ENCODE results near the gene EIF4G3. TPM values are rescaled to one million over a fixed set of nuclear protein-coding genes. Genes with fewer than 3 reads are reported as not detected.
"Not testable (repeated sequence)": the region's sequence is repeated elsewhere in the genome, so short reads cannot be mapped to it uniquely, and the experiment has no call there.

EIF4G3 gene
- total RNA-seq, 4 donors from 2014 or later: 42.1 to 63.2 (median 43.5) TPM

DNA sequence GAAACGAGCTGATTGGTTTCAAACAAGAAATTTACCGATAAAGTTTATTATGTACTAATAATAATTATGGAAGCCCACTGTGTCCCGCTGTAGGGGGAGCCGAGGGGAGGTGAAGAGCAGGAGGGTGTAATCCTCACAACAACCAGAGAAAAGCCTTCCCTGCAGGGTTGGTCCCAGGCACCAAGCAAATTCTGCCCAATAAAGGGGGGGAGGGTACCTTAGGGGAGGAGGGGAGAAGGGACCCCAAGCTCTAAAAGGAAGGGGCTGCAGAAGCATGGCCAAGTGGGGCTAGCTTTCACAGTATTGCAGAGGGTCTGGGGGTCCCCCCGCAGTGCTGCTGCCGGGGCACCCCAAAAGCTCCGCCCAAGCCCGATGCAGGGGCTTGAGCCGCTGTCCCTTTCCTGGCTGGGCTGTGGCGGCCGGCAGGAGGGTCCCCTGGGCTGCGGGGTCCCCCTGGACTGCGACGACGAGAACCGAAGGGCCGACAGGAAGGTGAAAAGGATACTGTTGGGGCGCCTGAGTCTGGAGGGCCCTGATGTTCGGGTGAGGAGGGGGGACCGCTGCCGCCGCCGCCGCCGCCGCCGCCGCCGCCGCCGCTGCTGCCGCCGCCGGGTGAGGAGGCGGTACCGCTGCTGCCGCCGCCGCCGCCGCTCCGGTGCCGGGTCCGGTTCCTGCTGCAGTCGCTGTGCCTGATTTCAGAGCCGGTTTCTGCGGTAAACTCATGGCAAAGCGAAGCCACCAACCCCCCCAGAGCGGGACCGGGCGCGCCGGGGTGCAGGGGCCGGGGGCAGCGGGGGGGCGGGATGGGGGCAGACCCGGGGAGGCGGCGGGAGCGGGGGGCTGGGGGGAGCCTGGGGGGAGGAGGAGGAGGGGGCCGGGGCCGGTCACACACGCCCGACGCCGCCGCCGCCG, 771 bp downstream of the EIF4G3 start:
- Histone ChIP-seq H3K9me3 (no peaks in the 10 kb centered on the region), H3K27ac (peak overlapping the region; percentile 91 to 97 (median 94)), H3K36me3 (peaks cover 0 to 5% of the 10 kb centered on the region in 2 donors), H3K4me1 (peaks cover 30 to 31% of the 10 kb centered on the region in 2 donors), H3K4me3 (peak overlapping the region; percentile 65 to 99 (median 94)), H3K27me3 (no peaks in the 10 kb centered on the region)
- ATAC-seq: peak; percentile 22 to 23
- TF ChIP-seq, protein P1, sequence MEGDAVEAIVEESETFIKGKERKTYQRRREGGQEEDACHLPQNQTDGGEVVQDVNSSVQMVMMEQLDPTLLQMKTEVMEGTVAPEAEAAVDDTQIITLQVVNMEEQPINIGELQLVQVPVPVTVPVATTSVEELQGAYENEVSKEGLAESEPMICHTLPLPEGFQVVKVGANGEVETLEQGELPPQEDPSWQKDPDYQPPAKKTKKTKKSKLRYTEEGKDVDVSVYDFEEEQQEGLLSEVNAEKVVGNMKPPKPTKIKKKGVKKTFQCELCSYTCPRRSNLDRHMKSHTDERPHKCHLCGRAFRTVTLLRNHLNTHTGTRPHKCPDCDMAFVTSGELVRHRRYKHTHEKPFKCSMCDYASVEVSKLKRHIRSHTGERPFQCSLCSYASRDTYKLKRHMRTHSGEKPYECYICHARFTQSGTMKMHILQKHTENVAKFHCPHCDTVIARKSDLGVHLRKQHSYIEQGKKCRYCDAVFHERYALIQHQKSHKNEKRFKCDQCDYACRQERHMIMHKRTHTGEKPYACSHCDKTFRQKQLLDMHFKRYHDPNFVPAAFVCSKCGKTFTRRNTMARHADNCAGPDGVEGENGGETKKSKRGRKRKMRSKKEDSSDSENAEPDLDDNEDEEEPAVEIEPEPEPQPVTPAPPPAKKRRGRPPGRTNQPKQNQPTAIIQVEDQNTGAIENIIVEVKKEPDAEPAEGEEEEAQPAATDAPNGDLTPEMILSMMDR (IDR thresholded peaks at IDR 0.05 in 4 of 5, conservative IDR thresholded peaks at IDR 0.05 in 1 of 5): no peak
- no peak for TF ChIP-seq POLR2A (IDR thresholded peaks at IDR 0.05)
- intact Hi-C loops (cut with DNase I; ENCODE audit: low total_unique reads): loop anchor here (1.0 to 5.0 kb wide), 2 partner anchors 184 to 389 kb away; partner anchors contain the start of gene HP1BP3
- peak; percentile 6 to 33 for DNase-seq
- in situ Hi-C loops (cut with MboI; ENCODE audit: low sequenced_read_pairs in 4 of 4): loop anchor here in 3 of 4 donors (5.0 to 25.0 kb wide), 3 partner anchors 189 to 314 kb away; no protein-coding TSS in a partner anchor

DNA sequence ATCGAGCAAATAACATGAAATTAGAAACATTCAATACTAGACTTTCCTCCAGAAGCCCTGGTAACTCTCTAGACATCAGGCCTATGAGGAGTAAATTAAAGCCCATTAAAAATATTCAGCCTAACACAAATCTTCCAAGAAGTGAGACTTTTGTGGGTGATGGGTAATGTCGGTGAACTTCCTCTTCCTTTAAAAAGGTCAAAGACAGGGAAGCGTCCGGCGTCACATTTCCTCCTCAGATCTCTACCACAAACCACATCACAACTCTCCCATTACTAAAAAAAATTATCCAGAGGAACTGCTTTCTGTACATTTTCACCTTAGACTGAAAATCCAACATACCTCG, 1.4 kb downstream of the EIF4G3 start:
- H3K27ac ChIP-seq: peak overlapping the region; percentile 91 to 97 (median 94)
- in situ Hi-C loops (cut with MboI; ENCODE audit: low sequenced_read_pairs in 4 of 4) (loop anchor here in 3 of 4 donors (5.0 to 25.0 kb wide), 3 partner anchors 188 to 313 kb away; no protein-coding TSS in a partner anchor), intact Hi-C loops (cut with DNase I; ENCODE audit: low total_unique reads) (loop anchor here (1.0 to 5.0 kb wide), 2 partner anchors 183 to 388 kb away; partner anchors contain the start of gene HP1BP3)
- peaks cover 0 to 5% of the 10 kb centered on the region in 2 donors for H3K36me3 ChIP-seq
- ATAC-seq: peak in 1 of 2 donors; percentile 25
- no peaks in the 10 kb centered on the region for H3K27me3 ChIP-seq
- peak; percentile 32 to 48 for DNase-seq
- H3K4me3 ChIP-seq: peak overlapping the region; percentile 65 to 99 (median 94)
- TF ChIP-seq, protein P1 (IDR thresholded peaks at IDR 0.05 in 4 of 5, conservative IDR thresholded peaks at IDR 0.05 in 1 of 5): no peak
- no peak for TF ChIP-seq POLR2A (IDR thresholded peaks at IDR 0.05)
- H3K4me1 ChIP-seq: peaks cover 33 to 36% of the 10 kb centered on the region in 2 donors
- H3K9me3 ChIP-seq: no peaks in the 10 kb centered on the region

DNA sequence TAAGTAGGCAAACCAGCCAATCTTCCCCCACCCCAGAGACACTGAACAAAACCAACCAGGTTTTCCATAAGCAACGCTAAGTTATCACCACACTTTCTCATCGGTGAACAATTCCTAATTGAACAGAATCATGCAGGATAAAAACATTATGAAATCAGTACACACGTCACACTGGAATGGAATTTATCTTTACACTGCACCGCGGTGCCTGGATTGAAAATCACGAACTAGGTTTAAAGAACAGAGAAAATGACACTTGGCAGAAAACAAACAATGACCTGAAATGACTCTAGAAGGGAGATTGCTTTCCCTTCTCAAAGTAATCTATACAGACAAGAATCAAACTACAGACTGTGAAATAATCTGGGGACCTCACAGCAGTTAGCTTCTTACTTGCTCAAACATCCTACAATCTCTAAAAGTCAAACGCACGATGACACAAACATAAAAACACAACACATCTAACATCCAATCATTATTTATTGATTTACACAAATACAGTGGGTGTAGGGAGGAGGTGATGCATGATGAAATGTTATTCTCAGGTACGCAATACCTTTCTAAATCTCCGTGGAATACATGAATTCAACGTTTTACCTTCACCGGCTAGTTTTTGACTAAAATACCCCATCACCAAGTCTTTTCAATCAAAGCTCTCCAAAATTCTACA, 1.9 kb downstream of the EIF4G3 start:
- peak overlapping the region; percentile 91 to 97 (median 94) for H3K27ac ChIP-seq
- H3K4me3 ChIP-seq: peak overlapping the region; percentile 65 to 99 (median 94)
- TF ChIP-seq, protein P1 (IDR thresholded peaks at IDR 0.05 in 4 of 5, conservative IDR thresholded peaks at IDR 0.05 in 1 of 5): no peak
- no peak for TF ChIP-seq POLR2A (IDR thresholded peaks at IDR 0.05)
- H3K9me3 ChIP-seq: no peaks in the 10 kb centered on the region
- no peaks in the 10 kb centered on the region for H3K27me3 ChIP-seq
- intact Hi-C loops (cut with DNase I; ENCODE audit: low total_unique reads) (loop anchor here (1.0 to 5.0 kb wide), 2 partner anchors 182 to 387 kb away; partner anchors contain the start of gene HP1BP3), in situ Hi-C loops (cut with MboI; ENCODE audit: low sequenced_read_pairs in 4 of 4) (loop anchor here in 3 of 4 donors (5.0 to 25.0 kb wide), 3 partner anchors 187 to 312 kb away; no protein-coding TSS in a partner anchor)
- ATAC-seq: no peak
- peaks cover 0 to 5% of the 10 kb centered on the region in 2 donors for H3K36me3 ChIP-seq
- peaks cover 33 to 36% of the 10 kb centered on the region in 2 donors for H3K4me1 ChIP-seq
- no peak for DNase-seq

DNA sequence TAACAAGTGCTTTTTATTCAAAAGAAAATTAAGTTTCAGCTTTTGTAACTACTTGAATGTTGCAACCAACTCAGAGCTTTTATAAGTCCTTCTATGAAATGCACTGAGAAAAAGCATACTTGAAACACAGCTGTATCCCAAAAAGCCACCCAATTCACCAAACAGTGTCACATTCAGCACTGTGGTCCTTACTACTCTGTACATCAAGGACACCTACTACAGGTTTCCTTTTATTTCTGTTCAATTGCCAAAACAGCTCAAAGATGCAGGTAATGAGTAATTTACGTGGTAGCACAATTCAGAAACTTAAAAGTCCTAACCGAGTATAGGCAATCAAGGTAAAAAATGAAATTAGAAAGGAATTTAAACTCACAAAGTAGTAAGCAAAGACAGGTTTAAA, 2.5 kb downstream of the EIF4G3 start:
- H3K9me3 ChIP-seq: no peaks in the 10 kb centered on the region
- H3K27ac ChIP-seq: peak overlapping the region; percentile 91 to 97 (median 94)
- H3K36me3 ChIP-seq: peaks cover 0 to 5% of the 10 kb centered on the region in 2 donors
- ATAC-seq (no peak), DNase-seq (no peak)
- intact Hi-C loops (cut with DNase I; ENCODE audit: low total_unique reads): no loop called here
- TF ChIP-seq, protein P1 (IDR thresholded peaks at IDR 0.05 in 4 of 5, conservative IDR thresholded peaks at IDR 0.05 in 1 of 5): no peak
- TF ChIP-seq POLR2A (IDR thresholded peaks at IDR 0.05): no peak
- peaks cover 33 to 36% of the 10 kb centered on the region in 2 donors for H3K4me1 ChIP-seq
- H3K4me3 ChIP-seq: peak overlapping the region; percentile 65 to 99 (median 94)
- in situ Hi-C loops (cut with MboI; ENCODE audit: low sequenced_read_pairs in 4 of 4): no loop called here
- no peaks in the 10 kb centered on the region for H3K27me3 ChIP-seq

DNA sequence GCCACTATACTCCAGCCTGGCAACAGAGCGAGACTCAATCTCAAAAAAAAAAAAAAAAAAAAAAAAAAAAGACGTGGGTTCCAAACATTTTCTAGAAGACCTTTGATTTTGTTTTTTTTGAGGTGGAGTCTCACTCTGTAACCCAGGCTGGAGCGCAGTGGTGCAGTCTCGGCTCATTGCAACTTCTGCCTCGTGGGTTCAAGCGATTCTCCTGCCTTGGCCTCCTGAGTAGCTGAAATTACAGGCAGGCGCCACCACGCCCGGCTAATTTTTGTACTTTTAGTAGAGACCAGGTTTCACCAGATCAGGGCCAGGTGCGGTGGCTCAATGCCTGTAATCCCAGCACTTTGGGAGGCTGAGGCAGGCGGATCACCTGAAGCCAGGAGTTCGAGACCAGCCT, 3.6 kb downstream of the EIF4G3 start:
- H3K36me3 ChIP-seq; in situ Hi-C loops (cut with MboI; ENCODE audit: low sequenced_read_pairs in 4 of 4); ATAC-seq; H3K27me3 ChIP-seq; DNase-seq; H3K9me3 ChIP-seq; H3K4me3 ChIP-seq; intact Hi-C loops (cut with DNase I; ENCODE audit: low total_unique reads): not testable (repeated sequence)
- Histone ChIP-seq H3K4me1 (peaks cover 33 to 36% of the 10 kb centered on the region in 2 donors), H3K27ac (peak overlapping the region in 3 of 4 donors; percentile 93 to 97 (median 94))

DNA sequence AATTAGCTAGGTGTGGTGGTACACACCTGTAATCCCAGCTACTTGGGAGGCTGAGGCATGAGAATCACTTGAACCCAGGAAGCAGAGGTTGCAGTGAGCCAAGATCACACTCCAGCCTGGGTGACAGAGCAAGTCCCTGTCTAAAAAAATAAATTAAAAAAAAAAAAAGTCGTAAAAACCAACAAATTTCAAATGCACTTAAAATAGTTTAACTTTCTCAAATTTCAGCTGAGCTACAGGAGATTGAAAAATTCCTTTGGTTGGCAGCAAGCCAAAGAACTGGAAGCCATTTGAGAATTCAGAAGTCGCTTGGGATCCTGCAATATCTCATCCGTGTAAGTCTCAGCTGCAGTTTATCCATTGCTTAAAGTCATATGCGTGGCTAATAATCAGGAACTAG, 5.9 kb downstream of the EIF4G3 start:
- H3K27me3 ChIP-seq; in situ Hi-C loops (cut with MboI; ENCODE audit: low sequenced_read_pairs in 4 of 4); ATAC-seq; H3K36me3 ChIP-seq; H3K9me3 ChIP-seq; H3K4me3 ChIP-seq; intact Hi-C loops (cut with DNase I; ENCODE audit: low total_unique reads): not testable (repeated sequence)
- H3K27ac ChIP-seq: peak overlapping the region; percentile 70 to 82 (median 74)
- DNase-seq: peak in 1 of 2 donors; percentile 7
- H3K4me1 ChIP-seq: peaks cover 33 to 38% of the 10 kb centered on the region in 2 donors

Measured in gastrocnemius medialis (tissue), 4 donors.